Activated naive CD4-positive, alpha-beta T cell treated with anti-CD3 and anti-CD28 coated beads, Interleukin-2, amount 50 U/mL, for 72 hours (primary cell): ENCODE results near the gene TMA16. TPM values are rescaled to one million over a fixed set of nuclear protein-coding genes. Genes with fewer than 3 reads are reported as not detected.

Source experiments
- ATAC-seq, 2 donors: fragments of 150-1000 bp; cut with Tn5 transposase; 2 replicates each; pipeline ENCODE4 v1.10.0; 2021; ENCODE audit warnings: mild to moderate bottlenecking in 2 of 2, moderate library complexity in 2 of 2
- DNase-seq, 2 donors: peaks; one replicate each; pipeline ENCODE4 v3.0.0; 2021 to 2022; ENCODE audit warnings: low spot score in 2 of 2
- H3K27ac Mint-ChIP-seq, 2 donors: one replicate each; pipeline ENCODE4 v1.8.0; 2022; ENCODE audit warnings: mild to moderate bottlenecking in 2 of 2, mixed read lengths in 2 of 2
- H3K36me3 Mint-ChIP-seq, 2 donors: one replicate each; pipeline ENCODE4 v1.8.0; 2022; ENCODE audit warnings: mixed read lengths in 2 of 2
- H3K9me3 Mint-ChIP-seq, 2 donors: one replicate each; pipeline ENCODE4 v1.8.0; 2022; ENCODE audit warnings: mixed read lengths in 2 of 2
- total RNA-seq, 2 donors: library from RNA; stranded (reverse); gene quantifications; one replicate each; pipeline ENCODE4 v1.2.3, GENCODE V29; 2022

The TMA16 gene
- total RNA-seq, 2 donors from 2014 or later: 20.2 to 45.4 TPM

DNA sequence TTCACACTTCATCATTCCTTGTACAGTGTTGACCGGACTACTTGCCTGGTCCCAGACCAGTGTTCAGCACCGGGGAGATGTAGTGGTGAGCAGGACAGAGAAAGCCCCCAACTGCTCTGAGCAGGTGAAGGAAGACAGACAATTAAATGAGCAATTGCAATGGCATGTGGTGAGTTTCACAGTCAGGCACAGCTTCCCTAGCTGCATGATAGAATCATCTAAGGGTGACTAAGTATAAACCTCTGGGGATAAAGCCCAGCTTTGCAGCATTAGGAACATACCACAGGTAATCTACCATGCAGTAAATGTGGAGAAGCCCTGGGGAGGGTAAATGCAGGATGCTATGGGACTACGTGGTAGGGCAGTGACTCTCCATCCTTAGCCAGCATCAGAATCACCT, 47.8 kb downstream of the TMA16 start:
- DNase-seq: no peak
- no peak for ATAC-seq
- no peaks in the 10 kb centered on the region for H3K36me3 Mint-ChIP-seq
- H3K9me3 Mint-ChIP-seq: no peaks in the 10 kb centered on the region
- H3K27ac Mint-ChIP-seq: peak overlapping the region in 1 of 2 donors; percentile 85

DNA sequence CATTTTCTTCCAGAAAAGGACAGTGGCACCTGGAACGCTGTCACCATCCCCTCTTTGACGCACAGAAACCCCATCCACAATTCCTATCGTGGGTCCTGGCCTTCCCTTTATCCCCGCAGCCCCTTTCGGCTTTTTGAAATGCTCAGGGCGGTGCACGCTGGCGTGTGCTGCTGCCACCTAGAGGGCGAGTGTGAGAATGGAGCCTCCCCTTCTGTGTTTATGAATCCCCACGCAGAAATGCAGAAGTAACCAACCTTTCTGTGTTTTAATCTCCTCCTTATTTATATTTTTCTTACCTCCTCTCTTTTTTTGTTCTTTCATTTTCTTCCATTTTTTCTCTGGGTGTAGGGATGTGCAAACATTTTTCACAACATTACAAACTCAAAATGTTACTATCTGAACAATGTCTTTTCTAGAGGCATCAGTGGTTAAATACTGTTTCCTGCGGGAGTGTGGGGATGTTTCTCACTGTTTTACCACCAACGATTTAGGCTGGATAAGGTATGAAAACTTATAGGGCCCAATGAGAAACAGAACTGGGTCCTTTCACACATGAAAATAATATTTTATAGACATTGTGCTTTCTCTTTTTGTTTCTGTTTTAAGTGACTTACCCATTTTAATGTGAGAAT, 50.0 kb downstream of the TMA16 start:
- ATAC-seq: peak; percentile 87 to 92
- Mint-ChIP-seq H3K27ac (no peak overlapping the region), H3K36me3 (no peaks in the 10 kb centered on the region), H3K9me3 (no peaks in the 10 kb centered on the region)
- DNase-seq: peak; percentile 60 to 64

DNA sequence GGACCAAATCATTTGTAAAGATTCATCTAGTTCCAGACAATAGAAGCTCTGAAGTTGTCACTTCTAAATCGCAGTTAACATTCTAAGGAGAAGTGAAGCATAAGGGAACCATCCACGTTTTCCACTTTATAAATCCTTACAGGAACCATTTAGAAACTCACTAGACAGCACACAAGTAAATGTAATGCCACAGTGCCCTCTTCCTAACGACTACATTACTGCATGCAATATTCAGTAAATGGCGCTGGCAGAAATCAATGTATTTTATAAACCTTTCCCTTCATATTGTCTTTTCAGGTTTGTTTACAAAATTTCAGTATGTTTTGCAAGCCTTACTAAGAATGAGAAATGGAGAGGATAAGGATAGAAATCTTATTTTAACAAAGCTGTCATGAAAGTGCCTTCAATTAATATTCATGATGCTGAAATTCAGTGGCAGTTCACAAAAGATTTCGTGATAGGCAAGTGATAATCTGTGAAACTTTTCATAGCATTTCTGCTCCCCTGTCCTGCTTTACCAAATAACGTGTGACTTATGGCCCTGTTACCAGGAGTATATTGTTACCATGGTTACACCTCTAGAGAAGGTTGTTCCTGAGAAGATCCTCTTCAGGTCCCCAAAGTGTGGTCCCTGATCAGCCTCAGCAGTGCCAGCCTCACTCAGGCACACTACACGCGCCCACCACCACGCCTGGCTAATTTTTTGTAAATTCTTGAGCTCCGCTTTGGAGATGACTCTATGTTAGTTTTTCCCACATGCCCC, 54.2 kb downstream of the TMA16 start:
- ATAC-seq: peak; percentile 41 to 42
- H3K9me3 Mint-ChIP-seq: no peaks in the 10 kb centered on the region
- no peak for DNase-seq
- H3K27ac Mint-ChIP-seq: no peak overlapping the region
- H3K36me3 Mint-ChIP-seq: no peaks in the 10 kb centered on the region

DNA sequence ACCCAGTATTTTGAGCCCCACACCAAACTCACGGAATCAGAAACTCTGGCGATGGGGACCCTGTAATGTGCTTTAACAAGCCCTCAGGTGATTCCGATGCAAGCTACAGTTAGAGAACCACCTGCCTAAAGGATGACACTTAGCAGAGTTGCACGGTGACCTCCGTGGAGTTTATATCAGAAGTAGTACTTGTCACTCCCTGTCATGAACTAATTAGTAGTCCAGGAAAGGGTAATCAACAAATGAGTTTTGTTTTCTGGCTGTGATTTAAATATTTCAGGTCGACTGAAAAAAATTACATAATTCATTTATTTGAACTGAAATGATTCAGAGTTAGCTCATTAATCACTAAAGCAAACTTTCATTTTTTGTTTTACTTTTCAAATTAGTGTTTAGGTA, 56.4 kb downstream of the TMA16 start:
- DNase-seq (no peak), ATAC-seq (no peak)
- Mint-ChIP-seq H3K36me3 (no peaks in the 10 kb centered on the region), H3K27ac (no peak overlapping the region), H3K9me3 (no peaks in the 10 kb centered on the region)

DNA sequence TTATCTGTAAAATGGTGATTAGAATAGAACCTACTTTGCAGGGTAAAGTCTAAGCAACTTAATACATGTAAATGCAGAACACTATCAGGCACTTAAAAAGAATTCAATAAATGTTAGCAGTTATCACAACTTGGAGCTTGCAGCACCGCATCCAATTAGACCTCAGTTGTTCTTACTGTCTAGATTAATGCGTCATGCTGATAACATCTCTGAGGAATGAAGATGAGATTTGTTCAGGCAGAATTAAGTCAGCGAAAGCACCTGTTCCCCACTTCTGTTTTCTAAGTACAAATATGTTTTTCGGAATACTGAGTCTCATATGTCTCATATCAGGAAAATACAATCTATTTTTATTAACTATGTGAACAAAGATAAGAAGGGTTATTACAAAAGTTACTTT, 58.7 kb downstream of the TMA16 start:
- Mint-ChIP-seq H3K27ac (no peak overlapping the region), H3K36me3 (no peaks in the 10 kb centered on the region), H3K9me3 (no peaks in the 10 kb centered on the region)
- DNase-seq (no peak), ATAC-seq (no peak)

DNA sequence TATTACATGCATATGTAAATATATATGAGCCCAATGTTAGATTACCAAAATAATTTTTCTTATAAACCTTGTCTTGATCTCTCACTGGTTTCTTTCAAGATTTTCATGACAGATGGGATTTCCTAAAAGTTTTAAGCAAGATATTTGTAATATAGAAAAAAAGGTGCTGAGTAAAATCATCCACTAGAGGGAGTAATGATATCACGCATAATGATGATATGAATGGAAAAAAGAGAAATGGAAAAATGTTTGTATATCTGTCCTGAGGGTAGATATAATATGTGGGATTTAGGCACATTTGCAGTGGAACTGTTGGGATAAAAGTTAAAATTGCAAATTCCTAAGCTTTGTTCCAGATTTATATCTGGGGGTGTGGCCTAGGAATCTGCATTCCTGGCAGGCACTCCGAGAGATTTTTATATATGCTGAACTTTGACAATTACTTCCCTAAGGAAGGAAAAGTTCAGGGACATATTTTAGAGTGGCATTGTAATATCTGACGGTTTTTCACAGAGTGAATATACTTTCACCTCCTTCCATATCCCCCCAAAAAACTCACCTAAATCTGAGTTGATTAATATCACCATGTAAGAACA, 60.5 kb downstream of the TMA16 start:
- no peak overlapping the region for H3K27ac Mint-ChIP-seq
- ATAC-seq (no peak), DNase-seq (no peak)
- H3K9me3 Mint-ChIP-seq: no peaks in the 10 kb centered on the region
- no peaks in the 10 kb centered on the region for H3K36me3 Mint-ChIP-seq

DNA sequence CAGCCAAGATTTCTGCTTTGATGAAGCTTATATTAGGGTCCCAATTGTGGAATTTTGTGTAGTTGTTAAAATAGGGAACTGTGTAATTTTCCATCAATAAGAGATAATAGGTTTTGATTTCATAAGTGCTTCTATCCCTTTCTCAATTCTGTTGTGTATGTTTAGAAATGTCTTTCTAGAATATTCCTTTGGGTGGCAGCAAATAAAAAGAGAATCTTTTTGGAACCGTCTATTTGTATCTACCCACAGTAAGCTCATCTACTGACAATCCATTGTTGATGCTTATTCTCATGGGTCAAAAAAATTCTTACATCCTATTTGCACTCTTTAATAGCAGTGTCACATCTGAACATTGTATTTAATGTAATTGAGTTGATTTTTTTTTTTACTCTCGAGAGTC, 61.7 kb downstream of the TMA16 start:
- DNase-seq: no peak
- Mint-ChIP-seq H3K36me3 (peaks cover 0 to 4% of the 10 kb centered on the region in 2 donors), H3K9me3 (peaks cover 0 to 3% of the 10 kb centered on the region in 2 donors), H3K27ac (no peak overlapping the region)
- ATAC-seq: no peak

DNA sequence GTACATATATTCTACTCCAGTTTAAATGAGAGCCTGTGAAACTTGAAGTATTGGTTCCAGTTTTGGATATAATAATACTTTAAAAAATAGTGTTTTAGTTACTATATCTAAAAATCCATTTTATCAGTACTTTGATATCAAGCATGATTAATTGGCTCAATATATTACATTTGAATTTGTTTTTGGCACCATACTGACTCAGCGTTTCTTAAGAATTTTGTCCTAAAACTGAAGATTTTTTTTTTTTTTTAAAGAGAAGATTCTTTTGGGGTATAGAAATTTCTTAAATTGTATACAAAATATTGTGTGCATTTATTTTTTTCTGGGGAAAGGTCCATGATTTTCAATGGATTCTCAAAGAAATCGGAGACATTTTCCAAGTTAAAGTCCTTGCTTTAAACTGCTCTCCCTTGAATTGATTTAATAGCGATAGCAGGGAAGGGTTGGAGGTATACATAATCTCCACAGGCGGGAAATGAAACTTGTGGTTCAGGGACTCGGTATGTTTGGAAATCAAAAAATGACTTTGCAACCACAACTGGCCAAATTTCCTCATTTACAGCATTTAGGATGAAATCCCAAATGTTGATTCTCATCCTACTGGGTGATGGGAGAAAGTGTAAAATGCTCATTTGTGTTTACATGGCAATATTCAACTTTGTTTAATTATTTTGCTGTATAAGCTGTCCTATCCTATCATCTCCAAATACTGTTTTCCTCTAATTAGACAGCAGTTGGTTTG, 62.3 kb downstream of the TMA16 start:
- H3K27ac Mint-ChIP-seq: no peak overlapping the region
- peaks cover 0 to 4% of the 10 kb centered on the region in 2 donors for H3K36me3 Mint-ChIP-seq
- H3K9me3 Mint-ChIP-seq: peaks cover 3% of the 10 kb centered on the region in 2 donors
- DNase-seq (no peak), ATAC-seq (no peak)

DNA sequence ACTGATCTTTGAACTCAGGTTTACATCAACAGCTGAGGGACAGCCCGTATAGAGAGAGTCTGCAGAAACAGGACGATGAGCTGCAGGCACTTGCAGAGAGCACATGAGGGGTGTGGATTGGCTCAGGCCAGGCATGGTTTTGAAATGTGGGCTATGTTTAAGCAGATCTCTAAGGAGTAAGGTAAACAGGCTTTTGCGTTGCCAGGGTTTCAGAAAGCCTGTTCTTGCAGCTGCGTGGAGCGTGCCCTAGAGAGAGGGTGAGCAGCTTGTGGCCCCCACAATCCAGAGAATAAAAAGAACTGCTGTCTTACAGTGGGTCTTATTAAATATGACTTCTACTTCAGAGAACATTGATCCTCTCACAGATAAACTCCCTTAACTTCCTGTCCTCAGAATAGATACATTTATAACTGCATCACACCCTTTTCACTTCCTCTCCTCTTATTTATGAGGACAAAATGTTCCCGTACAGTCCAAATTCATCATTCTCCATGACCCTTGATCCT, 64.1 kb downstream of the TMA16 start:
- H3K27ac Mint-ChIP-seq: peak overlapping the region in 1 of 2 donors; percentile 4
- ATAC-seq: peak; percentile 34 to 35
- H3K9me3 Mint-ChIP-seq: peaks cover 3 to 10% of the 10 kb centered on the region in 2 donors
- peaks cover 4 to 6% of the 10 kb centered on the region in 2 donors for H3K36me3 Mint-ChIP-seq
- no peak for DNase-seq

DNA sequence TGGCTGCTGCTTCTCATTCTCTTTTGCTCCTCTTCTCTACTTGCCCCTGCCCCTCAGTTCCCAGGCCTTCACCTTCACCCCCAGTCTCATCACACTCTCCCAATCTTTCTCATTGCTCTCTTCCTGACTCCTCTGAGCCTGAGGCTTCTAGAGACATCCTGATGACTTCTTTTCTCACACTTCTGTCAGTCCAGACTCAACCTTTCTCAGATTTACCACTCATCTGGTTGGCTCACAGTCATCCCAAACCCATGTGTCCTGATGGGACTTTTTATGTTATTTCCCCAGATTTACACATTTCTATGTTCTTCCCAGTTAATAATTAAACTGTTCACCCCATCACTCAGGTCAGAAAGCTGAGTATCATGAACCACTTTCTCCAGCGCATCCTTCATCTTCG, 68.0 kb downstream of the TMA16 start:
- H3K36me3 Mint-ChIP-seq: peaks cover 4 to 6% of the 10 kb centered on the region in 2 donors
- DNase-seq (no peak), ATAC-seq (no peak)
- H3K9me3 Mint-ChIP-seq: peaks cover 3 to 12% of the 10 kb centered on the region in 2 donors
- no peak overlapping the region for H3K27ac Mint-ChIP-seq

DNA sequence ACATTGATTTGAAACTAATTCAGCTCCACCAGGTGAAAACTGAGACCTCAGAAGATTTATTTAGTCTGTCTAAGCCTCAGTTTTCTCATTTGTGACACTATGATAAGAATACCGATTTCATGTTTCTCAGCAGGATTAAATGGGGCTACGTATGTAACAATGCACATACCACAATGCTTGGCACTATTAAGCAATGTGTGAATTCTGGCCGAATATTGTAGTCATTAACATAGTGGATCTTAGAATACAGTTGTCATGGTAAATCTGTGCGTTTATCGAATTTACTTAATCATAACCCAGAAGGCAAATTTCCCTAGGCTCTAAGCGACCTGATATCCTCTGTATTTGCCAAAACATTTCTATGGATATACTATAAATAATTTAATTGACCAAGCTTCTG, 69.1 kb downstream of the TMA16 start:
- DNase-seq (no peak), ATAC-seq (no peak)
- H3K9me3 Mint-ChIP-seq: peaks cover 3 to 17% of the 10 kb centered on the region in 2 donors
- peaks cover 4 to 6% of the 10 kb centered on the region in 2 donors for H3K36me3 Mint-ChIP-seq
- no peak overlapping the region for H3K27ac Mint-ChIP-seq

DNA sequence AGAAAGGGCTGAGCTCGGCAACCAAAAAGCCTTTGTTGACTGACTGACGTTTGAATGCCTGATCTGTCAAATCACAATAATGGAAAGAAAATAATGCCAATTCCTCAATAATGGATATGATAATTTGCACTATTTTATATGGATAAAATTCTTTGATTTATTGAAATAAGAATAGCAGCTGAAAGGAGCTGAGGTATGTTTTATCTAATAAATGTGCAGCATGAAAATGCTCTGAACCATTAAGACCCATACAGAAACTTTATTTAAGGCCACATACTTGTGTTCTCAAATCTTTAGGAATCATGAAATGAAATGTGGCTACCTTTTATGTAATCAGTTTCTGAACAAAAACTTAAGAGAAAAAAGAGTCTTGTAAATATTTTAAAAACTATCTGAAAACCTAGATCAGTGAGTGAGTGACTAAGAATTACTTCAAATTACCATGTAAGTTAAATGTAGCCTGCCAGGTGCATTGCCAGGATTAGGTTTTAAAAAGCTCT, 69.8 kb downstream of the TMA16 start:
- Mint-ChIP-seq H3K9me3 (peaks cover 3 to 17% of the 10 kb centered on the region in 2 donors), H3K27ac (no peak overlapping the region), H3K36me3 (peaks cover 4 to 6% of the 10 kb centered on the region in 2 donors)
- DNase-seq (no peak), ATAC-seq (no peak)

DNA sequence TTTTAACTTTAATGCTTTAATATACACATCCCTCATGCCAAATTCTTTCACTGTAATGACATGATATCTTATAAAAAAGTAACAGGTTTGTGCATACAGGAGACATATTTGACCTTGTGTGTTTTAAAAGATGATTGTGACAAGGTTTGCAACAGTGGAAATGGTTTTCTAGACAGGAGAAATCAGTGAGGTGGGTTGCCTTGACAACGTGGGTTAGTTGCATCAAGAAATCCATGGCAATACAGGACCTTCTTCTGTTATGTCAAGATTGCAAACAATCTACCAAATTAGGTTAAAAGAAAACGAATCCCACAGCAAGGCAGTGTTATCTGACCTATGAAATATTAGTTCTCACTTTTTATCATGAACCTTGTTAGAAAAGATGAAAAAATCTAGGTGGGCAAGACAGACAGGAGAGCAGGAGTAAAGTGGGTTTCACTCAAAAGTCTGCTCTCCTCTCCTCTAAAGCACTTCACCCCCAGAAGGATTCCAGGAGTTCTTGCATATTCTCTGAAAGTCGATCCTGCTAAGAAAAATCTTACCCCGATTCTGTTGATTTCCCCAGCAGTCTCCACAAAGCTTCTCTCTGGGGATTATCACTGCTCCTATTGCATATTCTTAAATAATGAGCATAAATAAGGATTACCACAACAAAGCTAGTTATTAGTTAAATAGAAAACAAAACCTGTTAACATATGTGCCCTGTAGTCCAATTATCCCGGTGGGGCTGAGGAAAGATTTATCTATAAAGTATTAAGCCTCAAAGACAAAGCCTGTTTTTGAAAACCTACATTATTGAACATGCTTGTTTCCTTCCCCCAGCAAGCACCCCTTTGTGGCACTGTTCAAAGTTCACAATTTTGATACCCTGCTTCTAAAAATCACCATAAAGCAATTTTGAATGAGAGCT, 71.0 kb downstream of the TMA16 start:
- peaks cover 0 to 17% of the 10 kb centered on the region in 2 donors for H3K9me3 Mint-ChIP-seq
- H3K36me3 Mint-ChIP-seq: peaks cover 0 to 6% of the 10 kb centered on the region in 2 donors
- DNase-seq (no peak), ATAC-seq (no peak)
- no peak overlapping the region for H3K27ac Mint-ChIP-seq

DNA sequence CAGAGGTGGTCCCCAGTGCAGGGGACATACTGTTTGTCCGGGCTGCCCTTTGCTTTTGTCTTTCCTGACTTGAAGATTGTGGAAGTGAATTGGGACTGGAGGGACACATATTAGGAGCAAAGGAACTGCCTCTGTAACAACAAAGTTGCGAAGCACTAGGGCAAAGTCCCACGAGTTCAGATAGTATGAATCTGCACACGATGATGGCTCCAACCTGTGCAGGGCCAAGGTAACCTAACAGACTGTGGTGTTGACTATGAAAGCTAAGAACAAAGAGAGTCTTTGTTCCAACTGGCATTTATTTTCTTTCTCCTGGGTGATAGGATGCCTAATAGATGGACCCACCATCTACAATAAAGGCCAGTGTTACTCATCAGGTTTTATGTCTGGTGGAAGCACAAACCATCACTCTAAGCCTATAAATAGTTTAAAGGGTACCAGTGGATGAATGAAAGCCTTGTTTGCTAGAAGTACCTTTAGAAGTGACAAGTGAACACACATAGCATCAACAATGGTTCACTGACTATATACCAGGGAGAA, 71.8 kb downstream of the TMA16 start:
- Mint-ChIP-seq H3K36me3 (peaks cover 0 to 6% of the 10 kb centered on the region in 2 donors), H3K27ac (no peak overlapping the region), H3K9me3 (peaks cover 0 to 17% of the 10 kb centered on the region in 2 donors)
- DNase-seq (no peak), ATAC-seq (no peak)

DNA sequence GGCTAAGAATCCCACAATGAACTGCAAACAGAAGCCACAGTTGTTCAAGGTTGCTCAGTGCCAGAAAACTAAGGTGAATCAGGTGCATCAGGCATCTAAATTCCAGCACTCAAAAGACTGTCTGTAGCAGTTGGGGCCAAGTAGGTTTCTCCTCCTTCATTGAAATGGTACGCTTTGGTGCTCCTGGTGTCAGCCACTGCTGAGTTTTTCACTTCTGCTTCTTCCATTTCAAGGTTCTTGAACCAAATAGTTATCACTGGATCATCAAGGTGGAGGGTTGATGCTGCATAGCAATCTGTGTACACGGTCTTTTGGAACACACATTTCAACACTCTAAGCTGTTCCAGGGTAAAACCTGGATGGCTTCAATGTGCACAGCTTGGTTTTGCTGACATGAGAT, 74.4 kb downstream of the TMA16 start:
- peaks cover 0 to 7% of the 10 kb centered on the region in 2 donors for H3K9me3 Mint-ChIP-seq

More for the DNA sequence above, 74.4 kb downstream of the TMA16 start:
- Mint-ChIP-seq H3K36me3 (no peaks in the 10 kb centered on the region), H3K27ac (no peak overlapping the region)
- no peak for ATAC-seq
- no peak for DNase-seq
